OCI-LY3 (cell line): ENCODE data around the gene ACSBG1.
"Not testable (repeated sequence)": the region's sequence is repeated elsewhere in the genome, so short reads cannot be mapped to it uniquely, and the experiment has no call there.

Experiments used
- EZH2phosphoT487 ChIP-seq: fragments of 200-600 bp; shearing (Covaris generic); IDR thresholded peaks from 2 replicates; pipeline ENCODE4 v1.6.1; 2018; ENCODE audit warnings: antibody characterized with exemption, mixed run types, low read depth
- TF ChIP-seq, protein P1 (sequence below): fragments of 200-600, 300-600 bp; sonication (generic); IDR thresholded peaks from 2 replicates; pipeline ENCODE4 v1.5.1; 2014; ENCODE audit warnings: antibody characterized with exemption, low read length, low read depth

DNA sequence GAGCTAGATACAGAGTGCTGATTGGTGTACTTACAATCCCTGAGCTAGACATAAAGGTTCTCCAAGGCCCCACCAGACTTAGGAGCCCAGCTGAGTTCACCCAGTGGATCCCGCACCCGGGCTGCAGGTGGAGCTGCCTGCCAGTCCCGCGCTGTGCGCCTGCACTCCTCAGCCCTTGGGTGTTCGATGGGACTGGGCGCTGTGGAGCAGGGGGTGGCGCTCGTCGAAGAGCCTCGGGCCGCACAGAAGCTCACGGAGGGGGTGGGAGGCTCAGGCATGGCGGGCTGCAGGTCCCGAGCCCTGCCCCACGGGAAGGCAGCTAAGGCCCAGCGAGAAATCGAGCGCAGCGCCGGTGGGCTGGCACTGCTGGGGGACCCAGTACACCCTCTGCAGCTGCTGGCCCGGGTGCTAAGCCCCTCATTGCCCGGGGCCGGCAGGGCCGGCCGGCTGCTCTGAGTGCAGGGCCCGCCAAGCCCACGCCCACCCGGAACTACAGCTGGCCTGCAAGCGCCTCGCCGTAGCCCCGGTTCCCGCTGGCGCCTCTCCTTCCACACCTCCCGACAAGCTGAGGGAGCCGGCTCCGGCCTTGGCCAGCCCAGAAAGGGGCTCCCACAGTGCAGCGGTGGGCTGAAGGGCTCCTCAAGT, 11.7 kb upstream of the ACSBG1 start:
- TF ChIP-seq, protein P1, sequence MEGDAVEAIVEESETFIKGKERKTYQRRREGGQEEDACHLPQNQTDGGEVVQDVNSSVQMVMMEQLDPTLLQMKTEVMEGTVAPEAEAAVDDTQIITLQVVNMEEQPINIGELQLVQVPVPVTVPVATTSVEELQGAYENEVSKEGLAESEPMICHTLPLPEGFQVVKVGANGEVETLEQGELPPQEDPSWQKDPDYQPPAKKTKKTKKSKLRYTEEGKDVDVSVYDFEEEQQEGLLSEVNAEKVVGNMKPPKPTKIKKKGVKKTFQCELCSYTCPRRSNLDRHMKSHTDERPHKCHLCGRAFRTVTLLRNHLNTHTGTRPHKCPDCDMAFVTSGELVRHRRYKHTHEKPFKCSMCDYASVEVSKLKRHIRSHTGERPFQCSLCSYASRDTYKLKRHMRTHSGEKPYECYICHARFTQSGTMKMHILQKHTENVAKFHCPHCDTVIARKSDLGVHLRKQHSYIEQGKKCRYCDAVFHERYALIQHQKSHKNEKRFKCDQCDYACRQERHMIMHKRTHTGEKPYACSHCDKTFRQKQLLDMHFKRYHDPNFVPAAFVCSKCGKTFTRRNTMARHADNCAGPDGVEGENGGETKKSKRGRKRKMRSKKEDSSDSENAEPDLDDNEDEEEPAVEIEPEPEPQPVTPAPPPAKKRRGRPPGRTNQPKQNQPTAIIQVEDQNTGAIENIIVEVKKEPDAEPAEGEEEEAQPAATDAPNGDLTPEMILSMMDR: not testable (repeated sequence)
- not testable (repeated sequence) for TF ChIP-seq EZH2phosphoT487
